Activated CD4-positive, alpha-beta T cell treated with anti-CD3 and anti-CD28 coated beads, Interleukin-2, amount 50 U/mL, for 4 hours (primary cell): Measurements from ENCODE around the gene ALK.

Experiments
- DNase-seq, 2 experiments: peaks; one replicate each; pipeline ENCODE4 v3.0.0-alpha.2; 2020

ALK gene

DNA sequence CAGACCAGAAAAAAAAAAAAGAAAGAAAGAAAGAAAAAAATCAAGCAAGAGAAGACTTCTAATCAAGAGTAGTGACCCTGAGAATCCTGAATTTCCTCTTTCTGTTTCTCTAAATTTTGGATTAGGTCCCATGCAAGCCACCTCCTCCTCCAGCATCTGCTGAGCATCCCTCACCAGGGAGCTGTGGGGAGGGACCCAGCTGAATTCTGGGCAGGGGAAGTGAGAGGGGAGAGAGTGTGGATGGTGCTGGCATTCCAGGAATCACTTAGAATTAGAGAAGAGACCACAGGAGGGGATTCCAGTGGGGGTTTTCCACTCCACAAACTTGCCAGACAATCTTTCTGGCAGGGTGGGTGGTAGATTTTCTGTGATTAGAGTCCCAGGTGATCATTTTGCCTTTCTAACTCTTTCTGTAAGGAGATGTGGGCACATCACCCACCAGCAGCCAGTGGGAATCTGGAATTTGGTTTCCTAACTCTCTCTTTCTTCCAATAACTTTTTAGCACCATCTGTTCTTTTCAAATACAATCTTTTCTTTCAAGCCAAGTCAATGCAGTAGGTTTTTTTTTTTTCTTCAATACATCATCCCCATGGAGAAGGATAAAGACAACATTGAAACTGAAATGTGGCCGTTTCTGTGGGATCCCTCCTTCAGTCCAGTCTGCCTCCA, 526.9 kb downstream of the ALK start:
- no peak for DNase-seq

DNA sequence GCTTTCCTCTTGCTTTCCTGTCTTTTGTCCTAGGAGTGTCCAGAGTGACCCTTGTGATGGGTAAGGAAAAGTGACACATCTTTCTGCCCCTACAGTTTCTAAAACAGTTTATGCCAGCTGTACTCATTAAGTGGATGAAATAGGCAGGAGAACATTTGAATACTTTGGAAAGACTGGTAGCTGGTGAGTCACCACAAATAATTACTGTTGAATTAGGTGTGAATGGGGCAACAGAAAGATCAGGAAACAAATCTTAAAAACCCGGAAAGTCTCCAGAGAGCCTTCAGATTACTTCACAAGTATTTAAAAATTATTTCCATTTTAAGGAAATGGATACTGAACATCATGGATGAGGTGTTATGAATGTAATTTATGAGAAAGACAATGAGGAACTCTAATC, 527.7 kb downstream of the ALK start:
- DNase-seq = no peak

GRCh38 chr2:29392774-29393173, 528.6 kb downstream of the ALK start:
- no peak for DNase-seq

GRCh38 chr2:29390136-29390535, 531.2 kb downstream of the ALK start:
- no peak for DNase-seq

- no peak for DNase-seq
Measured at GRCh38 chr2:29389686-29390085, 531.7 kb downstream of the ALK start.

DNA sequence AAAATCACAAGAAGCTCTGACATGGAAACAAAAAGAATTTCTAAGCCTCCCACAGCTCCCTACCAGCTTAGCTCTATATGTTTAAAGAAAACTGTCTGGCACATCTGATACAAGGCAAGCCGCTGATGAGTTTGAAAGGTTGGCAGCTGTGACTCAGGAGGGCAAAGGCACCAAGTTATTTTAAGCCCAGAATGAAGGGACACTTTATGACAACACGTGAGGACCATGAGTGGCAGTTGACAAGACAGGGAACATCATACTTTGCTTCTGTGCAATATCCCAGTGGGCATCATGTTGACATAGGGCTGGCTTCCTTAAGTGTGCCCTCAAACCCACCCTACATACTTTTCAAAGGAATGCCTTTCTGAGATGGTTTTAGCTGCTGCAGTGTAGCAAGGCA, 533.3 kb downstream of the ALK start:
- DNase-seq = no peak

DNA sequence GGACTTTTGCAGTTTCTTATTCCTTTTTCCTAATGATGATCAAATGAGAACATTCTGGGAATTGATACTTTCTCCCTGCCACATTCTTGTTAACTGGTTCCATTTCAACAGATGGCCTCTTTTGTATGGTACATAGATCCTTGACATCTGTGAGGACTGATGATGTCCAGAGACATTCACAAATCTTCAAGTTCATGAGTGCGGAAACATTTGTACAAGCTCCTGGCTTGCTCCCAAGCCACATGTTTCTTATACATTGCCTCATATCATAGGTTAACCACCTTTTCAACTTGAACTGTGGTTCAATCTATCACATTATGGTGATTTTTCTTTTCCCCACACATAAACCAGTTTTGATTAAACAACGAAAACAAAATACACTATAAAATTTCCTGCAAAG, 538.9 kb downstream of the ALK start:
- DNase-seq = no peak

- no peak for DNase-seq
Measured at GRCh38 chr2:29377788-29378187, 543.6 kb downstream of the ALK start.

DNA sequence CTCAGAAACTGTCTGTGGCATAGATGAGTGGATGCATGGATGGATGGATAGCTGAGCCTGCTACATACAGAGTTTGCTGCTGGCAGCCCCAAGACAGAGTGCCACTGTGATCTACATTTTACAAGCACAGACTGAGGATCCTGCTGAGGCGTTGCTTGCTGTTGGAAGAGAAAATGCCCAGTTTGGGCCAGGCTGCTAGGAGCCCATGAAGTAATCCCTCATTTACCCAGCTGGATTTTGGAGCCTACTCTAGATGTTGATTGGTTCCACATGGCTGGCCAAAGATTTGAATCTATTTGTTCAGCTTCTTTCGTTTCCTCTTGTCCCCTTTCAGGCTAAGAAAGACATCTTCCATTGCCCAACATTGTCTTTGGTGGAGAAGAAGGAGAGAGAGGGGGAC, 544.8 kb downstream of the ALK start:
- DNase-seq = no peak

DNA sequence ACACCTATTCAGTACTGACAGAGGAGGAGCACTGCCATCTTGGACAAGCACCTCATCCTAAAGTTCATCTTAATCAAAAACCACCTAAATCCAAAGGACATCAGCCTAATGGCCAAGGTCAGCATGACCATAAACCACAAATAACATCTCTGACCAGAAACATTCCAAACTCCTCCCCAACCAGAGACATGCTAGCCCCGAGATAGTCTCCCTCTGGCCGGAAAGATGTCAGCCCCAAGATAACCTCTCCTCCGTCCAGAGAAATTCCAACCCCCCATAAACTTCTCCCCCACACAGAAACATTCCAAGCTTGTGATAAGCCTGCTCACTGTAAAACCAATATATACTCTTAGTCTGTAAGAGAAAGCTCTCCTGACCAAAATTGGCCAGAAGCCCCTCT, 545.5 kb downstream of the ALK start:
- DNase-seq = no peak

- DNase-seq = no peak
Measured at GRCh38 chr2:29374823-29375222, 546.6 kb downstream of the ALK start.

- DNase-seq = no peak
Measured at GRCh38 chr2:29373870-29374269, 547.5 kb downstream of the ALK start.

- no peak for DNase-seq
Measured at GRCh38 chr2:29372185-29372584, 549.2 kb downstream of the ALK start.

DNA sequence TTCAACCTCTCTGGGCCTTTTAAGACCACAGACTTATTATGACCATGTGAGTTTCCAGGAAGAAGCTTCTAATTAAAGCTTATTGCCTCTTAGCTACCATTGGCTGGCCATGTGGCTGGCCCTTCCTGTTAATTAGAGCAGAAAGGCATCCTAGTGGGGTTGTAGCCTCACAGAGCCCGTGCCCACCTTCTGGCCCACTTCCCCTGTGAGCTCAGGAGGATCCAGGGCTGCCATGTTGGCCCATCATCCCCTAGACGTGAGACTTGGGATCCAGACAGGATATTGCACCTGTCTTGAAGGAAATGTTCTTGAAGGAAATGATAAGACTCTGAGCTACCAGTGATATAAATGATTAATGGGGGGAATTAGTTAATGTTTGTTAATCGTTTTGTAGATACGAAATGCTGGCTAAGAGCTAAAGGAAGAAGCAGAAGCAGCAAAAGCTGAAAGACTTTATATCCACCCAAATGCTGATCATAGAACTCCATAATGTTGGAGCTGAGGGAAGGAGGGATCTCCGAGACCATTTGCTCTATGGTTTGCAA, 550.7 kb downstream of the ALK start:
- DNase-seq = no peak

DNA sequence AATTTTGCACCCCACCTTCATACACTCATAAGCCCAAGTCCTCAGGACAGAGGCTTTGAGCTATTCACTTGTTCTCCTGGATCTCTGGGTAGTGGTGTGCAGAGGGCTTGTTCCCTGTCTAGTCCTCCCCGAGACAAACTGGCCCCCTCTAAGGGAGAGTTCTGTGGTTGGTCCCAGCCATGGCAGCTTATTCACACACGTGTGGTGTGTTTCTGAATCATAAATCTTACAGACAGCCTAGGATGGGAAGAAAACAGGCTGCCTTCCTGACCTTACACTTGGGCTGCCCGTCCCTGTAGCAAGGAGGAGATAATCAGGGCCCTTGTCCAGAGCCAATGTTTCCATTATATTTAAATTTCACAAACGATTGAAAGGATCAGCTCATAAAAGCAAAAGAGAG, 551.2 kb downstream of the ALK start:
- no peak for DNase-seq

DNA sequence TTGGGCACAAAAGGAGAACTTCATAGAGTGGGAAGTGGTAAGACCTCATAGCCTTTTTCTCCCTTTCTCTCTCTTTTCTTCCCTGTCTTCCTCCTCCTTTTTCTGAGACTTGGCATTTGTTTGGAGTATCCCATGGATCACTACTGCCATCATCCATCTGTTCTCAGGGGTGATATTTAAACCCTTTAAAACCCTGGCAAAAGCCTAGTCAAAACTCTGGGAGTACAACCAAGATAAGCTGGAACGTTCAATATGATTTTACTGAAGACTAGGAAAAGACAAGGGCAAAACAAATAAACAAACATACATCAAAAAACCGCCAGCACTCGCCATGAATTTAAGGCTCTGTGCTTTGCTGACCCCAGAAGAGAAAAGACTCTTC, 552.7 kb downstream of the ALK start:
- no peak for DNase-seq

DNA sequence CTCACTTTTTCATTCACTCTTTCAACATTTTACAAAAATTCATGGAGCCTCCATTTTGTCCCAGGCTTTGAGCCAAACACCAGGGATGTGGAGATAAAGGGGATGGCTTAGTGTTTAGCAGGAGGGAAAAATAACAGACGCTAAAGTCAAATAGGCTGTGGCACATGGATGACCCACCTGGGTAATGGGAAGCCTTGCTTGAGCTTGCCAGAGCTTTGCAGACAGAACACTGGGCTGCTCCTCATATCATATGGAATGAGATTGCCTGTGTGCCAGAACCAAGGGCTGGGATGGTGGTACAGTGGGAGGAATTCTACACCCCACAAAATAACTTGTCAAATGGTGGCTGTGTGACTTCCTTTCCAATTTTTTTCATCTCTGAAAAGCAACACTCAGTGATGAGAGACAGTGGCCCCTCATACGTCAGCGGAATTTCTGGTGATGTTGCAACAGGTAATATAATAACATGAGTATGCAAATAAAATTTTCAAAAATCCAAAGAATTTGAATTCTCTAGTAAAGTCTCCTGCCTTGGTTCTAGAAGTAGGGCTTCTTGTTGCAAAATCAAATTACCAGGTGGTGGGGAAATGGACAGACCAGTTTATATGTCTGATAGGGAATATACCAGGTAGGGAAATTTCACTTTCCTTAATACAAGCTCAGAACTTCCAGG, 553.3 kb downstream of the ALK start:
- DNase-seq = no peak

DNA sequence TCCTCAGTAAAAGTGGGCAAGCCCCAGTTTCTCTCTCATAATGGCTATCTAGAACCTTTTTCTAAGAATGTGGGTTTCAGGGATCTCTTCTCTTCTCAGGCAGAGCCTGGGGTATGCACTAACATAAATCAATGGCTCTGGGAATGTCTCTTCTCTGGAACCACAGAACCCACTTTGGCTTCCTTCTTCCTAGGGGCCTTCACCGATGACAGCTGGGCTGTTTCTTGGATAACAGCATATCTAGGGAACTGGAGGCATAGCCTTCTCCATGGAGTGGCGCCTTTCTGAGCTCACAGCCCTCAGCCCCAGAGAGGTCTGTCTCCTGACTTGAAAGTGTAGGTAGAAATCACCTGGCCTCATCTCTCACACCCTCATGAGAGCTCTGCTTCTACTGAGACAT, 558.3 kb downstream of the ALK start:
- DNase-seq = no peak

GRCh38 chr2:29361231-29361630, 560.2 kb downstream of the ALK start:
- DNase-seq = no peak

DNA sequence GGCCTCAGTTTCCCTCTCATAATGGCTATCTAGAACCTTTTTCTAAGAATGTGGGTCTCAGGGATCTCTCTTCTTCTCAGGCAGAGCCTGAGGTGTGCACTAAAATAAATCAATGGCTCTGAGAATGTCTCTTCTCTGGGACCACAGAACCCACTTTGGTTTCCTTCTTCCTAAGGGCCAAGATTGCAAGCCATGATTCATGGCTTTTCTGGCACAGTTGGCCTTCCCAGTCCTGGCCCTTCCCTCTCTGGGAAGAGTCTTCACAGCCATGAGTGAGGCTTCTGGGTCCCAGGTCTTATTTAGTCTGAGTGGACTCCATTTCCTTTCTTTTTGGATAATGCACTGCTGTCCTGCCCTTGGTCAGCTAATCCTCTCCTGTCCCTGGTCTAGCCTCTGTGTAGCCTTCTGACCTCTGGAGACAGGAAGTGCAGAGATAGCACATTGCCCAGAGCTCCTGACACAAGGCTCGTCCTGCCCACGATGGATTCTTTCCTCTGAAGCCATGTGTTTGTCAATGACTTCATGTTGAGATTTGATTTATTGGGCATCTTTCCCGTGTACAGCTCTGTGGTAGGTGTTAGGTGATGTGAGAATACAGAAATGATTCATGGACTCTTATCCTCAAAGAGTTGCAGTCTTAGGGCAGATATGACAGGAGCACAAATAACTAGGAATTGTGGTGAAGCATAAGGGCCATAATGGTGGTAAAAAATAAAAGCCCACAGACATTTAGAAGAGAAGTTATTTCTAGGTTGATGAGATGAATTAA, 561.2 kb downstream of the ALK start:
- DNase-seq = no peak

GRCh38 chr2:29353403-29353991, 567.9 kb downstream of the ALK start:
- DNase-seq = no peak

- DNase-seq = no peak
Measured at GRCh38 chr2:29351916-29352591, 569.3 kb downstream of the ALK start.

DNA sequence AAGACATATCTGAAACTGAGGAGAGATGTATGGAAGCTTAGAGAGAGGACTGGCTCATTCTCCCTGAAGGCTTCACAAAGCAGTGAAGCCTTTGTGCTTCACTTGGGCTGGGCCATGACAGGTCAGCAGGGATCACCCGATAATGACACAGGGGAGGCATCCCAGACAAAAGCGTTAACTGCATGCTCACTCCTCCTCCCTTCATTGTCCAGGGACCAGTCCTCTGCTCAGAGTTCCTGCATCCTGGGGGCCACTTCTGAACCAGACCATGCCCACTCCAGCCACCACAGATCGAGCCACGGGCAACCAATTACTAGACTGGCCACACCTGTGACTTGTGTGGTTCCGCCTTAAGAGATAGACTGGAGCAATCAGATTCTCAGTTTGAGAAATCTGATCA, 570.1 kb downstream of the ALK start:
- no peak for DNase-seq
